ENCODE results near the gene DRC7. TPM values are rescaled to one million over a fixed set of nuclear protein-coding genes. Genes with fewer than 3 reads are reported as not detected.

Gene DRC7
- total and polyA plus RNA-seq, 10 donors = 0.03 to 2.1 (median 0.15) TPM; not detected in 4

- no peak overlapping the region for H3K27ac ChIP-seq
- H3K27me3 ChIP-seq (replicated peaks in 1 of 7) = peaks cover 0 to 4% (median 0%) of the 10 kb centered on the region in 7 donors
- H3K36me3 ChIP-seq = peaks cover 0 to 18% (median 0%) of the 10 kb centered on the region in 6 donors
- DNase-seq = no peak
- WGBS, 5 donors = 86 to 91% (median 88%) methylated on average over 10 of the region's 10 CpGs
- H3K4me3 ChIP-seq = no peak overlapping the region
- intact Hi-C loops (cut with DNase I; ENCODE audit: low total_unique reads) = no loop called here
- peaks cover 0 to 29% (median 0%) of the 10 kb centered on the region in 6 donors for H3K4me1 ChIP-seq
- H3K9me3 ChIP-seq = no peaks in the 10 kb centered on the region
- TF ChIP-seq CTCF (IDR thresholded peaks at IDR 0.05 in 8 of 11, conservative IDR thresholded peaks at IDR 0.05 in 3 of 11) = no peak
- TF ChIP-seq POLR2AphosphoS5 (IDR thresholded peaks at IDR 0.05) = no peak
- TF ChIP-seq POLR2A (IDR thresholded peaks at IDR 0.05) = no peak
Observed at GRCh38 chr16:57658130-57658877, 36.3 kb upstream of the DRC7 start.

- H3K27me3 ChIP-seq (replicated peaks in 1 of 7) = peaks cover 0 to under 1% (median 0%) of the 10 kb centered on the region in 7 donors
- peaks cover 0 to 21% (median 0%) of the 10 kb centered on the region in 6 donors for H3K4me1 ChIP-seq
- H3K4me3 ChIP-seq = no peak overlapping the region
- 70 to 80% (median 73%) methylated on average over 16 to 19 of the region's 19 CpGs for WGBS, 5 donors
- intact Hi-C loops (cut with DNase I; ENCODE audit: low total_unique reads) = no loop called here
- H3K36me3 ChIP-seq = peaks cover 0 to 25% (median 0%) of the 10 kb centered on the region in 6 donors
- no peak overlapping the region for H3K27ac ChIP-seq
- peak; percentile 73 for DNase-seq
- no peaks in the 10 kb centered on the region for H3K9me3 ChIP-seq
- TF ChIP-seq CTCF (IDR thresholded peaks at IDR 0.05 in 8 of 11, conservative IDR thresholded peaks at IDR 0.05 in 3 of 11) (no peak), POLR2A (IDR thresholded peaks at IDR 0.05) (no peak), POLR2AphosphoS5 (IDR thresholded peaks at IDR 0.05) (no peak)
Observed at GRCh38 chr16:57658878-57659674, 35.5 kb upstream of the DRC7 start.

GRCh38 chr16:57660715-57661463 lies 33.7 kb upstream of the DRC7 start:
- Histone ChIP-seq H3K27ac (no peak overlapping the region), H3K27me3 (replicated peaks in 1 of 7) (no peaks in the 10 kb centered on the region), H3K9me3 (no peaks in the 10 kb centered on the region), H3K36me3 (peaks cover 0 to 25% (median 0%) of the 10 kb centered on the region in 6 donors), H3K4me3 (no peak overlapping the region), H3K4me1 (peaks cover 0 to 20% (median 0%) of the 10 kb centered on the region in 6 donors)
- TF ChIP-seq POLR2AphosphoS5 (IDR thresholded peaks at IDR 0.05) (no peak), CTCF (IDR thresholded peaks at IDR 0.05 in 8 of 11, conservative IDR thresholded peaks at IDR 0.05 in 3 of 11) (no peak), POLR2A (IDR thresholded peaks at IDR 0.05) (no peak)
- DNase-seq = peak; percentile 56
- WGBS, 5 donors = 66 to 93% (median 85%) methylated on average over 6 to 11 of the region's 11 CpGs
- intact Hi-C loops (cut with DNase I; ENCODE audit: low total_unique reads) = no loop called here

Measured in spleen (tissue), 11 donors.